DMS 273 treated with DMSO at 0.1 percent for 48 hours (cell line): ENCODE results near the gene ALG11.

Source experiments
- DNase-seq: peaks from one replicate; lab custom pipeline; 2025; lab: John Stamatoyannopoulos, UW

The ALG11 gene

GRCh38 chr13:51997641-51998330, 14.4 kb upstream of the ALG11 start:
- no peak for DNase-seq

DNA sequence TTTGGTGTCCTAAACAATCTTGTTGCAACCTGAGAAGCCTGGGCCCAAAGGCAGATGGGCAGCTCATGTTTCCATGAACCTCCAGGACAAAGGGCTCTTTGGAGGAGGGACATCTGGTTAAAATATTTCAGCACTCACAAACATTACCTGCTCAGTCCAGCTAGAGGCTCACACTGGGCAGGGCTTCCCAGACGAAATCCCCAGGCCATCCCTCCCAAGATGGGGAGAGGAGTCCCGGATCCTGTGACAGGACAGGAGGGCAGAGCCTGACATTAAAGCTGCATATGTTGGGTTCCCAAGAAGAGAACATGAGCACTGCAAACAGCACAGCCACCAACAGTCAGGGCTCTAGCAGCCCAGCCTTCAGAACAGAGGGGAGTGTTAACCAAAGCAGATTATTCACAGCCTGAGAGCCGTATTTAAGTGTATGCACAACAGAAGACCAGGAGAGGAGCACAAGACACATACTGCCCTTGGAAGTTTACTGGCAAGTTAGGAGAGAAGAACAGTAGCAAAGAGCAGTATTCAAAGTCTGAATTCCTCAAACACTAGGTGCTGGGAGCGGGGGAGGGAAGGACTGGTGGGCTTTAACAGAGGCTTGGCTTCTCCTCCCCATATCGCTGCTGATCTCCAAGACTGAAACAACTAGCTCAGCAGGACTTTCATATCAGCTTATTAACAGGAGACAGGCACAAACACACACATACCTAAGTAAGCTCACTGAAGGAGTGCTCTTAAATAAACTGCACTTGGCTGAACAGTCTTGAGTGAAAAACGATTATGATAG, 13.3 kb upstream of the ALG11 start:
- DNase-seq = peak; percentile 30

GRCh38 chr13:51999510-51999911, 12.7 kb upstream of the ALG11 start:
- no peak for DNase-seq

DNA sequence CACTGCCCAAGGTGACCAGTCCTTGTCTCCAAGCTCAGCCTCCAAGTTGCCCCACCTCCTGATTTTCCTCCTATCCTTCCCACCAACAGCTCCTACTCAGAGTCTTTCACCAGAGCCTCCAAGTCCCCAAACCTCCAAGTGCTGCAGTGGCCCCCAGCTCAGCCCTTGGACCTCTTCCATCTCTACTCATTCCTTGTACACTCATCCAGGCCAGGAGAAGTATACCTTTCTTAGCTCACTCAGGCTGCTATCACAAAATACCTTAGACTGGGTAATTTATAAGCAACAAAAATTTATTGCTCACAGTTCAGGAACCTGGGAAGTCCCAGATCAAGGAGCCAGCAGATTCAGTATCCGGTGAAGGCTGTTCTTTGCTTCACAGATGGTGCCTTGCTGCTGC, 12.3 kb upstream of the ALG11 start:
- no peak for DNase-seq

GRCh38 chr13:52001120-52001731, 11.0 kb upstream of the ALG11 start:
- peak; percentile 15 for DNase-seq

DNA sequence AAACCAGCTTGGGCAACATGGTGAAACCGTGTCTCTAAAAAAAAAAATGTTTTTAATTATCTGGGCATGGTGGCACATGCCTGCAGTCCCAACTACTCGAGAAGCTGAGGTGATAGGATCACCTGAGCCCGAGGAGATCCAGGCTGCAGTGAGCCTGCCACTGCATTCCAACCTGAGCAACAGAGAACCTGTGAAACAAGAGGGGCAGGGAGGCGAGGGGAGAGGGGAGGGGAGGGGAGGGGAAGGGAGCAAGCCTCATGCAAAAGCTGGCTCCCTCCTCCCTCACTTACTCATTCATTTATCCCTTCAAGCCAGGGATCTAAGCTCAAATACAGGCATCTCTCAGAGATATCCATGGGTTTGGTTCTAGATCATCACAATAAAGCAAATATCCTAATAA, 9.8 kb upstream of the ALG11 start:
- DNase-seq = no peak

DNA sequence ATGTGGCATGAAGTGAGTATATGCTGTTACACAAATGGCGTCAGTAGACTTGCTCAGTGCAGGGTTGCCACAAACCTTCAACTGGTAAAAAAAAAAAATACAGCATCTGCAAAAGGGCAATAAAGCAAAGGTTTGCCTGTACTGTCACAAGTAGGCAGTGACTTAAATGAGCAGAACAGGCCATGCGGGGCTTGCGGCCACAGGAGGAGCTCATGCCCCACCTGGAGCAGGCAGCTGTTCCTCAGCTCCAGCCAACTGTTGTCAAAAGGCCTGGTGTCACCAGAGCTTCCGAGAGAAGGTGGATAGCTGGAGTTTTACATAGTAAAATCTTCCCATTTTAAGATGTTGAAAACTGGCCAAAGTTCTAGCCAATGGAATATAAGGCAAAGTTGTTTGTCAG, 8.7 kb upstream of the ALG11 start:
- DNase-seq = peak; percentile 44

DNA sequence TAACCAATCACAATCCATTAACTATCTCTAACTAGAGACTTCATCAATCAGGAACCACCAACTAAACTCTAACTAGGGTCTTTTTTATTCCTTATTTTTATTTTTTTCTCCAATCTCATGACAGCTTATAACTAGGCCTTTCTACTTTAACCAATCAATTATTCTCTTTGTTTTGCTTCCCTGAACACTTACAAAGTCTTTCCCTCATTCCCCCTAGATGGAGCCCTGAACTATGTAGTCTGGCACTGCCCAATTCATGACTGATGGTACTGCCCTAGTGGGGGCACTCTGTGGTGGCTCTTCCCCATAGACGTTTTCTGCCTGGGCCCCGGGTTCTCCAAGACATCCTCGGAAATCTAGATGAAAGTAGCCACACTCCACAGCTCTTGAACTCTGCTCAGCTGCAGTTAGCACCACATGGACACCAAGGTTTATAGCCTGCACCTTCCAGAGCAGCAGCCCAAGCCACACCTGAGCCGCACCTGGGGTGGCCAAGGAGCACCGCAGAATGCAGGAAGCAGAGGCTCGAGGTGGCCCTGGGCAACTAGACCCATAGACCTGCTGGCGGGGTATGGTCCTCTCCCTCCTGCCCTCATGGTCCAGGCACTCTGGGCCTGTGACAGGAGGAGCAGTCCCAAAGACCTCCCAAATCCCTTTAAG, 7.6 kb upstream of the ALG11 start:
- no peak for DNase-seq

GRCh38 chr13:52005841-52006522, 6.2 kb upstream of the ALG11 start:
- no peak for DNase-seq

GRCh38 chr13:52006523-52007245, 5.5 kb upstream of the ALG11 start:
- DNase-seq = no peak

DNA sequence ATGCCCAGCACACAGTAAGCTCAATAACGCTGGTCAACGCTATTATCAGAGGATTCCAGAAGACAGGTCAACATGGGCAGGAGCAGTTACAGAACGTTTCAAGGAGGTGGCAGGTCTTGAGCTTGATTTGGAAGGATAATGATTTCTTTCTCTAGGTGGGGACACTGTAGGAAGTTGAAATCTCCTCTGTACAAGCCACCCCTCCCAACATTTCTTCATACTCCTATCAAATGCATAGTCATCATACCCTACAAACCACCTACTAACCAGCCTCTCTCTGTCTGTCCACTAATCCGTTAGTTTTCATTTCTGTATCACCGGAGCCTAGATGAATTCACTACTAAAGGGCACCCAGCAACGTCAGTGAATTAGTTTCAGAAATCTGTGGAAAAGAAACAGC, 2.3 kb upstream of the ALG11 start:
- DNase-seq = no peak

- no peak for DNase-seq
Measured at GRCh38 chr13:52010890-52011631, 1.1 kb upstream of the ALG11 start, which contains the start of gene ATP7B. ATP7B (minus strand) TSS chr13:52011450; CDS start chr13:52011337, 113 bp downstream.

DNA sequence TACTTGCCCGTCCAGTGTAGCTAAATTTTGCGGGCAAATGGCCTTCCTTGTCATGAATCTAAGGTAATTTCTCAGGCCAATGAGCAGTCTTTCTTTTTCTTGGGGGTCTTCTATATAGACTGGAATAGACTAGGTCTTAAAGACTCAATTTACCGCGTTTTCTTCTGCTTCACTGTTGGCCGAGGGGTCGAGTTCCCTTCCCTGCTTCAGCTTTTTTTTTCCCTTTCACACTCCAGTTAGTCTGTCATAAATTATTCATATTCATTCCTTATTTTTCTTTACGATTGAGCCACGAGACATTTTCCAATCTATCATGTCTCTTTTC, 276 bp downstream of the ALG11 start:
- DNase-seq = no peak

DNA sequence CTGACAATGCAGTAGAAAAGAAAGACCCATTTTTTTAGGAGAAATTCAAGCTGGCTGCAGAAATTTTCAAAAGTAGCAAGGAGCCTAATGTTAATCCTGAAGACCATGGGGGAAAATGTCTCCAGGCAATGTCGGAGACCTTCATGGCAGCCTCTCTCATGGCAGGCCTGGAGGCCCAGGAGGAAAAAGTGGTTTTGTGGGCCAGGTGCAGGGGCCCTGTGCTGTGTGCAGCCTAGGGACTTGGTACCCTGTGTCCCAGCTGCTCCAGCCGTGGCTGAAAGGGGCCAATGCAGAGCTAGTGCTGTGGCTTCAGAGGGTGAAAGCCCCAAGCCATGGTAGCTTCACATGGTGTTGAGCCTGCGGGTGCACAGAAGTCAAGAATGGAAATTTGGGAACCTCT, 4.1 kb downstream of the ALG11 start:
- DNase-seq = no peak

- DNase-seq = no peak
Measured at GRCh38 chr13:52020191-52020590, 8.0 kb downstream of the ALG11 start.

- DNase-seq = no peak
Measured at GRCh38 chr13:52022356-52022755, 10.2 kb downstream of the ALG11 start.

DNA sequence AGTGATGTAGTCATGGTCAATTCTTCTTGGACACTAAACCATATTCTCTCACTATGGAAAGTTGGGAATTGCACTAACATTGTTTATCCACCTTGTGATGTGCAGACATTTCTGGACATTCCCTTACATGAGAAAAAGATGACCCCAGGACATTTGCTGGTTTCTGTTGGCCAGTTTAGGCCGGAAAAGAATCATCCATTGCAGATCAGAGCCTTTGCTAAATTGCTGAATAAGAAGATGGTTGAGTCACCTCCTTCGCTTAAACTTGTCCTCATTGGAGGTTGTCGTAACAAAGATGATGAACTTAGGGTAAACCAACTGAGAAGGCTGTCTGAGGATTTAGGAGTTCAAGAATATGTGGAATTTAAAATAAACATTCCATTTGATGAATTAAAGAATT, 12.3 kb downstream of the ALG11 start, which contains the start of gene UTP14C:
UTP14C (plus strand) TSS at position 211 of the 400 bp plus-strand sequence. CDS start 4,114 bp downstream, outside the sequence.
- no peak for DNase-seq

GRCh38 chr13:52025475-52026245, 13.5 kb downstream of the ALG11 start:
- DNase-seq = no peak

- DNase-seq = no peak
Measured at GRCh38 chr13:52026246-52026626, 14.0 kb downstream of the ALG11 start.

DNA sequence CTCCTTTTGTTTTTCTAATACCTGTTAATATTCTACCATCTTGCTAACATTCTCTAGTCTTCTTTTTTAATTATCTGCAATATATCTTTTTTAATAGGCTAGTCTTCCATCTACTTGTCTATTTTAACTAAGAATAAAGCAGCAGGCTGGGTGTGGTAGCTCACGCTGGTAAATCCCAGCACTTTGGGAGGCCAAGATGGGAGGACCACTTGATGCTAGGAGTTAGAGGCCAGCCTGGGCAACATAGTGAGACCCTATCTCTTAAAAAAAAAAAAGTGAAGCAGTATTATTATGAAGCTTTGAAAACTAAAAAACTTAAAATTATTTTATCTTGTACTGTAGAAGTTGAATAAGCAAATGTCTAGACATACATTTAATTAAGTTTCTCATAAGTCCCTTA, 15.6 kb downstream of the ALG11 start:
- DNase-seq = no peak
